ENCODE measurements around the gene TMEM181. TPM values are rescaled to one million over a fixed set of nuclear protein-coding genes. Genes with fewer than 3 reads are reported as not detected.
"Not testable (repeated sequence)": the region's sequence is repeated elsewhere in the genome, so short reads cannot be mapped to it uniquely, and the experiment has no call there.

TMEM181 gene
- total RNA-seq, 1 experiment from 2014 or later = 31.6 TPM

GRCh38 chr6:158654498-158654897 is 94.6 kb downstream of the TMEM181 start:
- TF ChIP-seq EZH2 (IDR thresholded peaks at IDR 0.05; ENCODE audit: borderline replicate concordance, low read depth, low read length, poor library complexity, severe bottlenecking) (no peak), CTCF (conservative IDR thresholded peaks at IDR 0.05; ENCODE audit: low read depth, low read length) (no peak)
- Histone ChIP-seq H3K27me3 (replicated peaks; ENCODE audit: insufficient read depth, low read depth, low read length, poor library complexity) (no peaks in the 10 kb centered on the region), H3K36me3 (ENCODE audit: insufficient read depth, low read length, poor library complexity, severe bottlenecking) (no peaks in the 10 kb centered on the region), H3K4me3 (ENCODE audit: low read depth, low read length, poor library complexity, severe bottlenecking) (no peak overlapping the region), H3K9me3 (ENCODE audit: low read depth, low read length, poor library complexity, severe bottlenecking) (no peaks in the 10 kb centered on the region), H3K4me1 (ENCODE audit: insufficient read depth, low read length, poor library complexity, severe bottlenecking) (peaks cover 16% of the 10 kb centered on the region), H3K27ac (ENCODE audit: low read depth, low read length, poor library complexity, severe bottlenecking) (no peak overlapping the region)
- DNase-seq (ENCODE audit: low spot score) = no peak
- ChIA-PET POLR2A (ENCODE audit: low non-redundant PET) (no interaction called here), CTCF (no interaction called here)
- no TSS peak for BruUV-seq (replicated peaks)
- intact Hi-C loops (cut with micrococcal nuclease; ENCODE audit: unreplicated experiment) = no loop called here

GRCh38 chr6:158654960-158655489 is 95.1 kb downstream of the TMEM181 start:
- no peaks in the 10 kb centered on the region for H3K36me3 ChIP-seq (ENCODE audit: insufficient read depth, low read length, poor library complexity, severe bottlenecking)
- POLR2A ChIA-PET (ENCODE audit: low non-redundant PET) = no interaction called here
- DNase-seq (ENCODE audit: low spot score) = peak; percentile 68
- no peaks in the 10 kb centered on the region for H3K9me3 ChIP-seq (ENCODE audit: low read depth, low read length, poor library complexity, severe bottlenecking)
- intact Hi-C loops (cut with micrococcal nuclease; ENCODE audit: unreplicated experiment) = no loop called here
- BruUV-seq (replicated peaks) = no TSS peak
- TF ChIP-seq EZH2 (IDR thresholded peaks at IDR 0.05; ENCODE audit: borderline replicate concordance, low read depth, low read length, poor library complexity, severe bottlenecking) (no peak), CTCF (conservative IDR thresholded peaks at IDR 0.05; ENCODE audit: low read depth, low read length) (no peak)
- H3K27me3 ChIP-seq (replicated peaks; ENCODE audit: insufficient read depth, low read depth, low read length, poor library complexity) = no peaks in the 10 kb centered on the region
- CTCF ChIA-PET = no interaction called here
- H3K4me1 ChIP-seq (ENCODE audit: insufficient read depth, low read length, poor library complexity, severe bottlenecking) = peaks cover 14% of the 10 kb centered on the region
- no peak overlapping the region for H3K4me3 ChIP-seq (ENCODE audit: low read depth, low read length, poor library complexity, severe bottlenecking)
- H3K27ac ChIP-seq (ENCODE audit: low read depth, low read length, poor library complexity, severe bottlenecking) = no peak overlapping the region

GRCh38 chr6:158655569-158656450 is 95.9 kb downstream of the TMEM181 start:
- no peak overlapping the region for H3K27ac ChIP-seq (ENCODE audit: low read depth, low read length, poor library complexity, severe bottlenecking)

GRCh38 chr6:158656986-158657385 is 97.1 kb downstream of the TMEM181 start:
- H3K4me3 ChIP-seq (ENCODE audit: low read depth, low read length, poor library complexity, severe bottlenecking); H3K27me3 ChIP-seq (replicated peaks; ENCODE audit: insufficient read depth, low read depth, low read length, poor library complexity); H3K36me3 ChIP-seq (ENCODE audit: insufficient read depth, low read length, poor library complexity, severe bottlenecking); intact Hi-C loops (cut with micrococcal nuclease; ENCODE audit: unreplicated experiment); CTCF ChIA-PET; H3K9me3 ChIP-seq (ENCODE audit: low read depth, low read length, poor library complexity, severe bottlenecking); H3K27ac ChIP-seq (ENCODE audit: low read depth, low read length, poor library complexity, severe bottlenecking); BruUV-seq (replicated peaks); POLR2A ChIA-PET (ENCODE audit: low non-redundant PET); DNase-seq (ENCODE audit: low spot score): not testable (repeated sequence)
- H3K4me1 ChIP-seq (ENCODE audit: insufficient read depth, low read length, poor library complexity, severe bottlenecking) = peaks cover 16% of the 10 kb centered on the region

More at GRCh38 chr6:158655569-158656450, 95.9 kb downstream of the TMEM181 start:
- Histone ChIP-seq H3K27me3 (replicated peaks; ENCODE audit: insufficient read depth, low read depth, low read length, poor library complexity) (no peaks in the 10 kb centered on the region), H3K36me3 (ENCODE audit: insufficient read depth, low read length, poor library complexity, severe bottlenecking) (no peaks in the 10 kb centered on the region), H3K4me1 (ENCODE audit: insufficient read depth, low read length, poor library complexity, severe bottlenecking) (peaks cover 14% of the 10 kb centered on the region), H3K9me3 (ENCODE audit: low read depth, low read length, poor library complexity, severe bottlenecking) (no peaks in the 10 kb centered on the region), H3K4me3 (ENCODE audit: low read depth, low read length, poor library complexity, severe bottlenecking) (no peak overlapping the region)
- BruUV-seq (replicated peaks) = no TSS peak
- intact Hi-C loops (cut with micrococcal nuclease; ENCODE audit: unreplicated experiment) = no loop called here
- POLR2A ChIA-PET (ENCODE audit: low non-redundant PET) = no interaction called here
- CTCF ChIA-PET = interaction anchor here (1.1 kb wide), 1 partner anchor 36 kb away, joined by 3 read pairs; no protein-coding TSS in a partner anchor
- TF ChIP-seq EZH2 (IDR thresholded peaks at IDR 0.05; ENCODE audit: borderline replicate concordance, low read depth, low read length, poor library complexity, severe bottlenecking) (no peak), CTCF (conservative IDR thresholded peaks at IDR 0.05; ENCODE audit: low read depth, low read length) (no peak)
- DNase-seq (ENCODE audit: low spot score) = no peak
